ENCODE measurements around the gene S100P.
"Not testable (repeated sequence)": the region's sequence is repeated elsewhere in the genome, so short reads cannot be mapped to it uniquely, and the experiment has no call there.

S100P gene

DNA sequence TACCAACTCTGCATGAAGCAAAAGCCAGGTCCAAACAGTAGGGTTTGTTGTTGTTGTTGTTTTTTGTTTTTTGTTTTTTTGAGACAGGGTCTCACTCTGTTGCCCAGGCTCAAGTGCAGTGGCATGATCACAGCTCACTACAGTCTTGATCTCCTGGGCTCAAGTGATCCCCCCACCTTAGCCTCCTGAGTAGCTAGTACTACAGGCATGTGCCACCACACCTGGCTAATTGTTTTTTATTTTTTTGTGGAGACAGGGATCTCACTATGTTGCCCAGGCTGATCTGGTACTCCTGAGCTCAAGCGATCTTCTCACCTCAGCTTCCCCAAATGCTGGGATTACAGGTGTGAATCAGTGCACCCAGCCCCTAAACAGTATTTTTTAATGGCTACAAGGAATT is 6.2 kb downstream of the S100P start:
- DNase-seq = no peak

DNA sequence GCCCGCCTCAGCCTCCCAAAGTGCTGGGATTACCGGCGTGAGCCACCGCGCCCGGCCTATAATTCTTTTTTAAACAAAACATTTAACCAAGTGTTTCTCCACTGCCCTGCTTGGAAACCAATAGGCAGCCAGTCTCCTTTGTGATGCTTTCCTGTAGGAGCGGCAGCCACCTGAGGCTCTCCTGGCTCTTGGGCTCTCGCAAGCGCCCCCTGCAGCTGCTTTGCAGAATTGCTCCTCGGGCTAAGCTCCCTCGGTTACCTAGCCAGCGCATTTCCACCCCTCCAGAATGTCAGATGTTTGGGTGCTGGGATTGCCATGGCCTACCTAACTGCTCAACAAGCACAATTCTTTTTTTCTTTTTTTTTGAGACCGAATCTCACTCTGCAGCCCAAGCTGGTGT is 7.7 kb downstream of the S100P start:
- DNase-seq = peak; percentile 55

DNA sequence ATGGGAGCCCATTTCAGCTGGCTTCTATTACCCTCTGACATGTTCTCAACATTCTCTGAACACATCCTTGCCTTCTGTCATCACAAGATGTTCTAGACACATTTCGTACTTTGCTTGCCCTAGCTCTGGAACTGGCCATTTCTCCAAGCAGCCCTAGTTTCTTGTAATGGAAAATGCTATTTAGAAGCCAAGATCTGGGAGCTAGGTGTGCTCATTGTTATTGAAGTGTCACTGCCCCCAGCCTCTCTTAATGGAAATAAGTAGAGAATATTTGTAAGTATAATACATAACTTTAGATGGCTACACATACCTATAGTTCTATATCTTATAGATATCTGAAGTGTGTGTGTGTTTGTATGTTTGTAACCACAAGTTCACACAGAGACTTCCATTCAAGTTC is 9.1 kb downstream of the S100P start:
- no peak for DNase-seq

DNA sequence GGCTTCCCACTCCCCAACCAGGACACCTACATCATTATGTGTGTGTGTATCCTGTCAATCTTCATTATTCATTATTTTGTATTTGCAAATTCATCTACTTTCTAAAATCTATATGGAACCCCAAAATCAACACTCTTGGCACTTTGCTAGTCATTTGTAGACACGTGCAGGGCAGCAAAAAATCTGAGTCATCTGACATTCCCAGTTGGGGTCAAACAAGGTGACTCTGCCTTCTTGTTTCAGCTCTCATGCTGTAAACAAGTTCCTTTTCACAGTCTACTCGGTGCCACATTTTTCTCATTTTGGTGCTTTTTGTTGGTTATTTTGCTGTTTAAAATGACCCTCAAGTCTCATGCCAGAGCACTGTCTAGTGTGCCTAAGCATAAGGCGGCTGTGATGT is 10.1 kb downstream of the S100P start:
- DNase-seq = no peak

DNA sequence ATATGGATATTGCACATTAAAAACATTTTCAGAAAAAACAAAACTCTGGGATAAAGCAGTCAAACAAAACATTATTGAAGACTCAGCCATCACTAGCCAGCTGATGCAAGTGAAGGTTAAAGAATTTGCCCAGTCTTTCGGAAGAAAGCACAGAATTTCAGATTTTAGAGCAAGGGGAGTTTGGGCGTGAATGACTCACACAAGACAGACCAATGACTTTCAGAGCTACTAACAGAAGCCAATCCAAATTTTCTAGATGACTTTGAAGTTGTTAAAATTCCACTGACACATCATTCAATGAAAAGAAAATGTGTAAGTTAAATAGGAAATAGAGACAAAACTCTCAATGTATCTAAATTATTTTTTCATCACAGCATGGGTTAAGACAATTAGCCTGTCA is 12.0 kb downstream of the S100P start:
- DNase-seq = no peak

DNA sequence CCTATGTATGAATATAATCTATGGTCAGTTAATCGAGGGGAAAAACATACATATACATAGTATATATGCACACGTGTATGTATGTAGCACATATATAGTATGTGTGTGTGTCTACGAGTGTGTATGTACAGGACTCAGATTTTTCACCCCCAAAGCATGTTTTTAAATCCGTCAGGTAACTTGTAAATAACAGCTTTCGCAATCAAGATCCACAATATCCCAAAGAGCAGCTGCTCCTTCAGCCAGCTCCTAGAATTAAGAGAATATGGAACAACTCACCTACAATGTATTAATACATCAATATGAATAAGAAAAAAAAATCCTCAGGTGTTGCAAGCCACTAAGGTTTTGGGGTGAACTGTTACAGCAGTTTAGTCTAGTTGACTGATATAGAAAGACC is 12.5 kb downstream of the S100P start:
- DNase-seq = no peak

DNA sequence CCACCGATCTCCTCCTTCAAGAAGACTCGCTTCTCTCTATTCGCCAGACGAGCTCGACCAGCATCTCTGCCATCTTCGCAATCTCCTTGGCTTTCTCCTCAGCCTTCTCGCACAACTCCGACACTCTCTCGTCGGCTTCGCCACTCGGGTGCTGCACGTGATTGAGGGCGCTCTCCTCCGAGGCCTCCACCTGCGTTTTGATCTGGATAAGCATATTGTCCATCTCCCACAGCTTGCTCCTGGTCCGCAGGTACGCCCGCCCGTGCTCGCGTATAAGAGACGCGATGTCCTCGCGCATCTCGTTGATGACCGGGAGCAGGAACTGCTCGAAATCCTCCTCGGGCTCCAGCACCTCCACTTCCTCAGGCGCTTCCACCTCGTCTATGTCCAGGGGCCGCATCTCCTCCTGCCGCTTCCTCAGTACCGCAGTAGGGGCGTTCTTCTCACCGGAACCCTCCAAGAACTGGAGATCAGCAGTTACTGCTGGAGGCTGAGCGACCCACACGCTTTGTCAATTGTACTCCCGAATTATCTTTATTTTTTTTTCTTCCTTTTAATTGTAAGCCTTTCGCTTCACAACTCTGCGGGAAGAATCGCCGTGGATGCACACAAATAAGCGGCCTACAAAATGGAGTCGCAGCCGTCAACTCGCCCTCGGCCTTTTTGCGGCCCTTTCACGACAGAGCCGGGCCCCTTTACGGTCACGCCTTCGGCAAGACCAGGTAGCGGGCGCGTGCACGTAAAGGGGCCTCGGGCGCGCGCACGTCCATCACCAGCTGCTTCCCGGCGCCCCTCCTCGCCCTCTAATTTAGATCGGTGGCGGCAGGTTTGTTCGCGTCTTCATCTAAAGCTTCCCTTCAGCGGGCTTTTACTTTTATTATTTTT is 15.8 kb downstream of the S100P start, which contains the start of gene MRFAP1L1:
Gene MRFAP1L1, minus strand, starts transcription at position 636 of the 885 bp plus-strand sequence. Its CDS starts 236 bp downstream, at position 400.
- DNase-seq = peak; percentile 97

DNA sequence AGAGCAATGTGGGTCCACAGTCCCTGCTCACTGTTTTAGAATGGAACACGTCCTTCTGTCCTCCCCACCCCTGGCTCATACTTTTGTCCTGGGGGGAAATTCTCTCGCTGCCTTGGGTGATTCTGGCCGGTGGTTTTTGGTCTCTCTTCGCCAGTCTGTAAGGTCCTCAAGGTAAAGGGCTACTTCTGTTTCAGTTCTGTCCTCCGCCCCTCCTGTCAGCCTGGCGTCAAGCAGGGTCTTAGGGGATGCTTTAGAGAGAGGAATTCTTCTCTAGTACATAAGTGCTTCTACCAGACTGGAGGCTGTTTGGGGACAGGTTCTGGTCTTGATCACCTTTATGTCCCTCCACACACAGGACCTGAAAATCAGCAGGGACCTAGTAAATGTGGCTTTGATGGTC is 16.6 kb downstream of the S100P start:
- no peak for DNase-seq

DNA sequence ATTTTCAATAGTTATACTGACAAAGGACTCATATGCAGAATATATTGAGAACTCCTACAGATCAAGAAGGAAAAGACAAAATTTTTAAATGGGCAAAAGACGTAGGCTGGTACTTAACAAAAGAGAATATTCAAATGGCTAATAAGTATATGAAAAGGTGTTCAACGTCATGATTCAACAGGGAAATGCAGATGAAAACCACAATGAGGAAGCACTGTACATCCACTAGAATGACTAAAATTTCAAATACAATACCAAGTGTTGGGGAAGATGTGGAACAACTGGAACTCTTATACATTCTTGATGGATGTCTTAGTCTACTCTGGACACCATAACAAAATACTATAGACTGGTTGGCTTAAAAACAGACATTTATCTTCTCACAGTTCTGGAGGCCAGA is 17.3 kb downstream of the S100P start:
- DNase-seq = no peak

DNA sequence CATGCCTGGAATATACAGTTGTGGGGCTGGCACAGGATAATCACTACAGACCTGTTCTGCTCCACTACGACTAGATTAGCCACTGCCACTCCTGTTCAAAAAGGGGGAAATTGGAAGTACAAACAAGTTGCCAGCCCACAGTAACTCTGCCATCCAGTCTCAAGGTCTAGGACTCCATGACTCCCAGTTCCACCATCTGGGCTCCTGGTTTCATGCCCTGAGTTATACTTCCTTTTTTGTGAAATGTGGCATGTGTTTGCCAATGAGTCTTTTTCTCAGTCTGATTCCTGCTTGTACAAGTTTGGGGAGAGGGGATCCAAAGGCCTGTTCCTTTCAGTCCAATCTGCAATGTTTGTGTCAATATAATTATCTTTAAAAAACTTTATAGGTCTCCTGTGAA is 21.3 kb downstream of the S100P start:
- no peak for DNase-seq

DNA sequence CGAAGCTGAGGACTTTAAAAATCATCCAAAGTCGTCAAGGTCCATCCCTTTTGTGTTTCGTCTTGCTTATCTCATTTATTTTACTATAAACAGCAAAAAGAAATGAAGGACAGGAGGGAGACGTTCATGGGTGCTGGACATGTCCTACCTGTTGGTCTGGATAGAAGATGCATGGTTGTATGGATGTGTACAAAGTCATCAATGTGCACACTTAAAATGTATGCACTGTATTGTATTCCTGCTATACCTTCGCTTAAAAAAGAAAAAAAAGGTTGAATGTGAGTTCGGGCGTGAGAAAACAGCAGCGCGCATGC is 22.0 kb downstream of the S100P start:
- no peak for DNase-seq

DNA sequence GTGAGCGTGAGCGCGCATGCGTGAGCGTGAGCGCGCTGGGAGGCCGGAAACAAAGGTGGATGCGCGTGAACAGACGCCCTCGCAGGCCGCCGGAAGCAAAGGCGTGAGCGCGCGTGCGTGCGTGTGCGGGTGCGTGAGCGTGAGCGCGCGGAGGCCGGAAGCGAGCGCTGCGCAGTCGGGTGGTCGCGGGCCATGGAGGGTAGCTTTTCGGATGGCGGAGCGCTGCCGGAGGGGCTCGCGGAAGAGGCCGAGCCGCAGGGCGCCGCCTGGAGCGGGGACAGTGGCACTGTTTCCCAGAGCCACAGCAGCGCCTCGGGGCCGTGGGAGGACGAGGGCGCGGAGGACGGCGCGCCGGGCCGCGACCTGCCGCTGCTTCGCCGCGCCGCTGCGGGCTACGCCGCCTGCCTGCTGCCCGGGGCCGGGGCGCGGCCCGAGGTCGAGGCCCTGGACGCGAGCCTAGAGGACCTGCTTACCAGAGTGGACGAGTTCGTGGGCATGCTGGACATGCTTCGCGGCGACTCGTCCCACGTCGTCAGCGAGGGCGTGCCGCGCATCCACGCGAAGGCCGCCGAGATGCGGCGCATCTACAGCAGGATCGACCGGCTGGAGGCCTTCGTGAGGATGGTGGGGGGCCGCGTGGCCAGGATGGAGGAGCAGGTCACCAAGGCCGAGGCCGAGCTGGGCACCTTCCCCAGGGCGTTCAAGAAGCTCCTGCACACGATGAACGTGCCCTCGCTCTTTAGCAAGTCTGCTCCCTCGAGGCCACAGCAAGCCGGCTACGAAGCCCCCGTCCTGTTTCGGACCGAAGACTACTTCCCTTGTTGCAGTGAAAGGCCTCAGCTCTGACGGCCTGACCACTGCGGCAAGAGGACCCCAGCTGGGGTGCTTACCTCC is 22.6 kb downstream of the S100P start, which contains the start of gene BLOC1S4:
Gene BLOC1S4, plus strand, starts transcription at position 157 of the 894 bp plus-strand sequence. Its CDS starts 36 bp downstream, at position 193.
- peak; percentile 93 for DNase-seq

DNA sequence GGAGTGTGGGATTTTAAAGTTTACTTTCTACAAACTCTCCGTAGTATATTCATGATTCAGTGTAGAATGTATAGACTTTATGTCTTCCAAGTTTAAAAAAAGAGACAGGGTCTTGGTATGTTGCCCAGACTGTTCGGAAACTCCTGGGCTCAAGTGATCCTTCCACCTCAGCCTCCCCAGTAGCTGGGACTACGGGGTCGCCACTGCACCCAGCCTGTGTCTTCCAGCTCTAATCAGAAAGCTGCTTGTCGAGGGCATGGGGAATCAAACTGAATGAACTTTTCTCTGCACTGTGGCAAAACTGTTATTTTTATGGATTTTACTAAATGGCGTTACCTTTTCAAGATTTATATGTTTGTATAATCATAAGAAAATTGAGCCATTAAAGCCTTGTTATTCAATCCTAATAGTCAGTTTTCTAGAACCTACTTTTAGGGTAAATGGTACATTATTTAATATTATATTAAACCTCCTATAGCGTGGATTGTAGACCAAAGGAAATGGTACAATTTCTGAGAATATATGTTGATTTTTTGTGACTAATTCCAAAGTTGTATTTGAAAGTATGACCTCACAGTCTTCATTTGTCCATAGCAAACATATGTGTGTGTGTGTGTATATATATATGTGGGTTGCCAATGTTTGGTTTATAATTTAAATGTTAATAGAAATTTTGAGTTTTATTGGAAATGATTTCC is 23.4 kb downstream of the S100P start:
- no peak for DNase-seq

DNA sequence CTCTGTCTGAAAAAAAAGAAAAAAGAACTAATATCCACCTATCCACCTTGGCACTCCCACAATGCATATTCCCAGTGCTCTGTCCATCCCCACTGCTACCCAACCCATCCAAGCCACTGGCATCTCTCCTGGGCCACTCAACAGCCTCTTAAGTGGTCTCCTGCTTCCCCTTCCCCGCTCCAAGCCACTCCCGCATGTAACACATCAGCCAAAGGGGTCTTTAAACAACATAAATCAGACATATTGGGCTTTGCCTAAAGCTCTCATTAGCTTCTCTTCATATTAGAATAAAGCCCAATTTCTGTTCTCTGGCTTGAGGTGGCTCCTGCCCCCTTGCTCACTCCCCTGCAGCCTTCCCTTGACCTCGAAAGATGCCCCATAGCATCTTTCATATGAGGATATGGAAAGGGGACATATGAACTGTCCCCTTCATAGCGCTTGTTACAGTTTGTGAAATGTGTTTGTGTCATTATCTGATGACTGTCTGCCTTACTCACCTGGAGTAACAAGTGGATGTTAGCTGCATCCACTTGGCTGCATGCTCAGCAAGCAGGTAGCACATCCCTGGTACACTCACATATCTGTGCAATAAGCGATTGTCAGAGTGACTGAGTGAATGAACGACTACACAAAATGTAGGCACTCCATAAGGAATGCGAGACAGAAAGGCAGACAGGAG is 25.4 kb downstream of the S100P start:
- DNase-seq = no peak

DNA sequence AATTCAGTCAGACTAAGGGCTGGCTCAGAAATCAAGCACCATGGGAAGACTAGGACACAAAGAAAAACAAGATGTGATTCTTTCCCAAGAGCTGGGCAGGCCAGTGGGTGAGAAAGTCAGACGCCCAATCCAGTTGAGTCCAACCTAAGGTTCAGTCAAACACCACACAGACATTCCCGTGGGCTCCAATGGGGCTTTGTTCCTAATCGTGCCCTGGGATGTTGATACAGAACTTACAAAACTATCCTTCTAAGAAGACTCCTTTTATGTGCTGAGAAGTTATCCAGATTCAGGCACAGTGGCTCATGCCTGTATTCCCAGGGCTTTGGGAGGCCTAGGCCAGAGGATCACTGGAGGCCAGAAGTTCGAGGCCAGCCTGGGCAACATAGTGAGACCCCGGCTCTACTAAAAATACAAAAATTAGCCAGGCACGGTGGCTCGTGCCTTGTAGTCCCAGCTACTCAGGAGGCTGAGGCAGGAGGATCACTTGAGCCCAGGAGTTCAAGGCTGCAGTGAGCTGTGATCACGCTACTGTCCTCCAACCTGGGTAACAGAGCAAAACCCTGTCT is 26.0 kb downstream of the S100P start:
- DNase-seq = no peak

DNA sequence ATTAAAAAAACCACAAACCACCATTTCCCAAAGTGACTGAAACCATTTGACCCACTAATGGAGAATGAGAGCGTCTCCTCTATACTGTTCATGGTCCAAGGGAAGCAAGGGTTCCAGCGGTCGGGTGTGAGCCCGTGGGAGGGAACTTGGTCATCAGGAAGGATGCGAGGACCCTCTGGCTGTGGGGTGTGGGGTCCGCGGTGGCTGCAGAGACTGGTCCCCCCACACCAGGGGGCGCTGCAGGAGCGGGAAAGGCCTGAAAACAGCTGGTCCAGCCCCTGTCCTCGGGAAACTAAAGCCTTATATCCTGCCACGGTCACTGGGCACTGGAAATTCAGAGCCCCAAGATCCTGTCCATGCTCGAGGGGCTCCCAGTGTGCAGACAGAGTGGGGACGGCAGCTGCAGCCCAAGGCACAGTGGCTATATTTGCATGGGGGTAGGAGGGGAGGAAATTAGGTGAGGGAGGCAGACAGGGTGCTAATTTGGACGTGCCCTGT is 26.6 kb downstream of the S100P start:
- peak; percentile 79 for DNase-seq

DNA sequence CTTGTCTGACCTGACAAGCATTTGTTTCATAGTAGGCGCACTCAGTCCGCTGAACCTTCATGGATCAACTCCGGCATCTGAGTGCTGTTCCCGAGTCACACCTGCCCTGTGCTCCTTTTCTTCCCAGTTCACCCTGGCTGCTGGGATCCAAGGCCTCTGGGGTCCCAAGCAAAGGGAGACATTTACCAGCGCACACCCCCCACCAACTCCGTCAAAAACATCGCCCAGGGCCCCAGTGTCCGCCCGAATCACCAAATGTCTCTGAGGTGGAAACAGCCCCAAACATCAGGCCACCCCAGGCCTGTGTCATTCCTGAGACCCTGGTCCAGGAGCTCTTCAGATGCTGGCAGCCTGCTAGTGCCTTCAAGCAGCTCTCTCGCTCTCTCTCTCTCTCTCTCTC is 27.4 kb downstream of the S100P start:
- DNase-seq = no peak

DNA sequence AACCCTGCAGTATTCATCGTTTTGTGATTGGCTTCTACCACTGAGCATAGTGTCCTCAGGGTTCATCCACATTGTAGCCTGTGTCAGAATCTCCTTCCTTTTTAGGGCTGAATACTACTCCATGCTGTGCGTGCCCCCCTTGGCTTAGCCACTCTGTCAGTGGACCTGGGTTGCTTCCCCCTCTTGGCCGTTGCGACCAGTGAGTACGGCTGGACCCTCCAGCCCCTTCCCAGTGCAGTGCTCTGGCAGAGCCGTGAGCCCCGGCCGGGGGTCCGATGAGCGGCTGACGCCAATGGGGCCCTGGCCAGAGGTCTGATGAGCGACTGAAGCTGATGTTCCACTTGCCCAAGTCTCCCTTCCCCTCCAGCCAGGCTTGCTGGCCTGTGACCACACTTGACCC is 29.2 kb downstream of the S100P start:
- DNase-seq = no peak

DNA sequence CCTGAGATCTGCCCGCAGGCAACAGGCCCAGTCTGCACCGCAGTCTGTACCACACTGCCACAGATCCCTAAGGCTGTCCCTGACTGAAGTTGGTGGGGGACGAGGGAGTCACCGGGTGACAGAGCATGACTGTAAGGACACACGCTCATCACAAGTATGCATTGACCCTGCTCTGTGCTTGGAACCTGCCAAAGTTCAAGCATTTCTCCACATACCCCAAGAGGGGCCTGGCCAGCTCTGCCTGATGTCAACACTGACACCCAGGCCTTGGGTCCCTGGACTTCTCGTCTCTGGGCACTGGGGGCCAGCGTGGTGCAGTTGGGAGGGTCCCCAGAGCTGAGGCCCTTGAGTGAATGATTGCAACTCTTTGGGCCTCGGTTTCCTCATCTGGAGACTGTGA is 30.2 kb downstream of the S100P start:
- no peak for DNase-seq

DNA sequence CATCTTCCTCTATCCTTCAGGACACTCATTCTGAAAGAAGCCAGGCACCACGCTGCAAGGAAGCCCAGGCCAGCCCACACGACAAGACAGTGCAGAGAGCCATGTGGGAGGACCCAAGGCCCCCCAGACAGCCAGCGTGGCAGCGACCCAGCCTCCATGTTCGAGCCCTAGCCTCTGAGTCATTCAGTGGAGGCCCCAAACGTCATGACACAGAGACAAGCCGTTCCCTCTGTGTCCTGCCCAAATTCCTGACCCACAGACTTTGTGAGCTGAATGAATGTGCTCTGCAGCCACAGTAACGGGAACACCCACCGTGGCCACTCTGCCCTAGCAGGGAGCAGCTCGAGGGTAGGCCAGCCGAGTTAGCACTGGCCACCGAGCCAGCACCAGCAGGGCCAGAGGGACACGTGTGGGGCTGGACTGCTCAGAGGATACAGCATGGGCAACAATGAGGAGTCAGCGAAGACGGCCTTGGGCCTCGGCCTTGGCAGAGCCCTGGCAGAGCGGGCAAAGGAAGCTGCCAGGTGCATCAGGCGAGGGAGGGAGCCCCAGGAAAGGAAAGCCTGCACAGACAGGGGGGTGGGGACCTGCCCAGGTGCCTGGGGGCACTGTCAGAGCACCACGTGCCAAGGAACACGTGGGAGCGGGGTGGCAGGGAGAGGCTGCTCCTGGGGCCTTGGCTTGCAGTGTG is 30.9 kb downstream of the S100P start:
- DNase-seq = no peak

DNA sequence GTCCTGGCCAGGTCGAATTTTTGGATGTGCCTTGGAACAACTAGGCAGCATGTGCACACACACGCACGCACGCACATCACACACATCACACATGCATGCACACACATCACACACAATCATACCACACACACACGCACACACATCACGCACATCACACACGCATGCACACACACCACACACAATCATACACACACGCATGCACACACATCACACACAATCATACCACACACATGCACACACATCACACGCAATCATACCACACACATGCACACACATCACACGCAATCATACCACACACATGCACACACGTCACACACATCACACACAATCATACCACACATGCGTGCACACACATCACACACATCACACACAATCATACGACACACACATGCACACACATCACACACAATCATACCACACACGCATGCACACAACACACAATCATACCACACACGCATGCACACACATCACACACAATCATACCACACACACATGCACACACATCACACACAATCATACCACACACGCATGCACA is 31.8 kb downstream of the S100P start:
- not testable (repeated sequence) for DNase-seq

Measured in CD4-positive, alpha-beta T cell treated with Interleukin-21 for 1 hour (primary cell).